NT2/D1 (cell line): ENCODE measurements around the gene EEFSEC.

ENCODE experiments used
- DNase-seq: peaks from one replicate; pipeline ENCODE4 v3.0.0-alpha.2; 2011; ENCODE audit warnings: low read depth, low spot score
- H3K27me3 ChIP-seq: 2 replicates; pipeline ENCODE4 v1.6.0; 2011; ENCODE audit warnings: mild to moderate bottlenecking; ENCODE audit not compliant: insufficient read length, insufficient read depth
- H3K36me3 ChIP-seq: 2 replicates; pipeline ENCODE4 v1.6.1; 2011; ENCODE audit warnings: mild to moderate bottlenecking, low read length, mixed read lengths; ENCODE audit not compliant: insufficient read depth, insufficient read length
- H3K4me1 ChIP-seq: 2 replicates; pipeline ENCODE4 v1.5.1; 2011; ENCODE audit not compliant: insufficient read depth, insufficient read length
- H3K4me3 ChIP-seq: 2 replicates; pipeline ENCODE4 v1.5.1; 2011; ENCODE audit warnings: low read depth; ENCODE audit not compliant: insufficient read length
- H3K9ac ChIP-seq: 2 replicates; pipeline ENCODE4 v1.6.0; 2011; ENCODE audit warnings: low read depth; ENCODE audit not compliant: insufficient read length
- H3K9me3 ChIP-seq: 2 replicates; pipeline ENCODE4 v1.5.1; 2011; ENCODE audit warnings: mild to moderate bottlenecking, low read length; ENCODE audit not compliant: insufficient read depth
- SUZ12 ChIP-seq: IDR thresholded peaks from 2 replicates; pipeline ENCODE4 v1.6.1; 2011; ENCODE audit not compliant: insufficient read length, insufficient read depth; ENCODE audit errors: extremely low read depth
- YY1 ChIP-seq: IDR thresholded peaks from 2 replicates; pipeline ENCODE4 v1.6.1; 2011; ENCODE audit not compliant: insufficient read length, insufficient read depth
- ZNF274 ChIP-seq: IDR thresholded peaks from 2 replicates; pipeline ENCODE4 v1.6.1; 2011; ENCODE audit warnings: mild to moderate bottlenecking, low read depth, low read length

EEFSEC gene

GRCh38 chr3:128253150-128253549 lies 99.9 kb downstream of the EEFSEC start:
- H3K4me1 ChIP-seq, result peaks cover 3% of the 10 kb centered on the region
- no peaks in the 10 kb centered on the region for H3K27me3 ChIP-seq
- peaks cover 4% of the 10 kb centered on the region for H3K36me3 ChIP-seq
- H3K9me3 ChIP-seq, result no peaks in the 10 kb centered on the region
- H3K4me3 ChIP-seq, result no peak overlapping the region
- TF ChIP-seq YY1 (no peak), SUZ12 (no peak), ZNF274 (no peak)
- H3K9ac ChIP-seq, result no peak overlapping the region
- no peak for DNase-seq

- H3K4me3 ChIP-seq, result no peak overlapping the region
- TF ChIP-seq YY1, result no peak
- TF ChIP-seq ZNF274, result no peak
- no peak for TF ChIP-seq SUZ12
- no peaks in the 10 kb centered on the region for H3K27me3 ChIP-seq
- peaks cover 3% of the 10 kb centered on the region; the same call in 1 of the 2 replicates for H3K9me3 ChIP-seq
- H3K4me1 ChIP-seq, result peaks cover 3% of the 10 kb centered on the region
- no peak for DNase-seq
- H3K36me3 ChIP-seq, result no peaks in the 10 kb centered on the region
- H3K9ac ChIP-seq, result no peak overlapping the region
Observed at GRCh38 chr3:128254066-128254590, 100.8 kb downstream of the EEFSEC start.

GRCh38 chr3:128254967-128255366 lies 101.7 kb downstream of the EEFSEC start:
- no peak overlapping the region for H3K4me3 ChIP-seq
- no peaks in the 10 kb centered on the region for H3K36me3 ChIP-seq
- TF ChIP-seq ZNF274 (no peak), YY1 (no peak), SUZ12 (no peak)
- peaks cover 3% of the 10 kb centered on the region for H3K4me1 ChIP-seq
- H3K9me3 ChIP-seq, result peaks cover 11% of the 10 kb centered on the region
- no peak overlapping the region for H3K9ac ChIP-seq
- DNase-seq, result no peak
- no peaks in the 10 kb centered on the region for H3K27me3 ChIP-seq

- peaks cover 19% of the 10 kb centered on the region for H3K9me3 ChIP-seq
- H3K4me1 ChIP-seq, result peaks cover 3% of the 10 kb centered on the region
- H3K36me3 ChIP-seq, result no peaks in the 10 kb centered on the region
- no peak overlapping the region for H3K4me3 ChIP-seq
- H3K27me3 ChIP-seq, result no peaks in the 10 kb centered on the region
- H3K9ac ChIP-seq, result no peak overlapping the region
- TF ChIP-seq YY1 (no peak), SUZ12 (no peak), ZNF274 (no peak)
- no peak for DNase-seq
Observed at GRCh38 chr3:128256131-128256530, 102.8 kb downstream of the EEFSEC start.

GRCh38 chr3:128257632-128258031 lies 104.4 kb downstream of the EEFSEC start:
- H3K27me3 ChIP-seq, result no peaks in the 10 kb centered on the region
- no peak for TF ChIP-seq SUZ12
- no peak for TF ChIP-seq ZNF274
- H3K4me3 ChIP-seq, result no peak overlapping the region
- no peak for DNase-seq
- H3K9ac ChIP-seq, result no peak overlapping the region
- H3K9me3 ChIP-seq, result peaks cover 19% of the 10 kb centered on the region
- peaks cover 3% of the 10 kb centered on the region for H3K4me1 ChIP-seq
- no peaks in the 10 kb centered on the region for H3K36me3 ChIP-seq

GRCh38 chr3:128260275-128260674 lies 107.0 kb downstream of the EEFSEC start:
- Histone ChIP-seq H3K9ac (no peak overlapping the region), H3K36me3 (peaks cover 4% of the 10 kb centered on the region), H3K4me3 (no peak overlapping the region), H3K27me3 (no peaks in the 10 kb centered on the region), H3K4me1 (peaks cover 4% of the 10 kb centered on the region), H3K9me3 (peaks cover 19% of the 10 kb centered on the region)
- TF ChIP-seq ZNF274, result no peak
- no peak for TF ChIP-seq YY1
- no peak for TF ChIP-seq SUZ12
- no peak for DNase-seq

- Histone ChIP-seq H3K36me3 (peaks cover 7% of the 10 kb centered on the region), H3K27me3 (no peaks in the 10 kb centered on the region), H3K4me3 (no peak overlapping the region), H3K9ac (no peak overlapping the region), H3K4me1 (peaks cover 6% of the 10 kb centered on the region), H3K9me3 (peaks cover 19% of the 10 kb centered on the region)
- TF ChIP-seq YY1 (no peak), ZNF274 (no peak), SUZ12 (no peak)
- DNase-seq, result no peak
Observed at GRCh38 chr3:128262457-128262856, 109.2 kb downstream of the EEFSEC start.

GRCh38 chr3:128263118-128263517 lies 109.8 kb downstream of the EEFSEC start:
- H3K27me3 ChIP-seq, result no peaks in the 10 kb centered on the region
- peaks cover 7% of the 10 kb centered on the region for H3K36me3 ChIP-seq
- H3K4me1 ChIP-seq, result peaks cover 6% of the 10 kb centered on the region
- peaks cover 19% of the 10 kb centered on the region for H3K9me3 ChIP-seq
- no peak overlapping the region for H3K9ac ChIP-seq
- TF ChIP-seq ZNF274 (no peak), YY1 (no peak), SUZ12 (no peak)
- DNase-seq, result no peak
- no peak overlapping the region for H3K4me3 ChIP-seq
